ENCODE data around the gene TRERF1. TPM values are rescaled to one million over a fixed set of nuclear protein-coding genes. Genes with fewer than 3 reads are reported as not detected.

The TRERF1 gene
- total and polyA plus RNA-seq, 2 of the 4 experiments (the other 2 are of a cell fraction), result 6.3 to 9.9 TPM

- Histone ChIP-seq H4K8ac (ENCODE audit: low read depth in 2 of 2, low read length in 2 of 2) (0 out of 4 replicates have a peak overlapping the region, but pooled peaks of 1 of the 2 experiments have one; percentile 16), H2AK5ac (ENCODE audit: low read depth, low read length) (no peak overlapping the region), H3K56ac (ENCODE audit: extremely low read depth, insufficient read depth, low read length) (no peak overlapping the region), H2AK9ac (replicated peaks; ENCODE audit: low read depth, low read length, poor library complexity) (no peak overlapping the region), H3K9ac (ENCODE audit: low read depth, low read length) (no peak overlapping the region), H2BK20ac (ENCODE audit: low read depth, low read length) (no peak overlapping the region), H4K20me1 (ENCODE audit: insufficient read depth, low read length) (no peaks in the 10 kb centered on the region), H3K9me3 (ENCODE audit: control insufficient read depth, insufficient read depth, low read length) (no peaks in the 10 kb centered on the region), H2BK120ac (ENCODE audit: low read depth, low read length) (no peak overlapping the region), H3K27ac (ENCODE audit: insufficient read depth, low read length) (no peak overlapping the region), H4K5ac (ENCODE audit: low read depth, low read length) (no peak overlapping the region), H2BK15ac (ENCODE audit: low read depth, low read length) (no peak overlapping the region), H3K79me1 (ENCODE audit: low read depth in 1 of 2, low read length in 2 of 2) (no peaks in the 10 kb centered on the region), H2BK5ac (ENCODE audit: low read depth, low read length, poor library complexity, severe bottlenecking) (no peak overlapping the region), H3K4ac (ENCODE audit: low read depth, low read length) (no peak overlapping the region), H3K4me1 (ENCODE audit: control insufficient read depth, insufficient read depth, low read length) (no peaks in the 10 kb centered on the region), H3K14ac (replicated peaks; ENCODE audit: low read depth, low read length) (no peak overlapping the region), H4K91ac (ENCODE audit: insufficient read depth, low read depth, low read length) (no peak overlapping the region), H3K23ac (ENCODE audit: low read depth, low read length) (no peak overlapping the region; the same call in 1 of the 2 replicates), H3K9me1 (ENCODE audit: insufficient read depth, low read length) (no peaks in the 10 kb centered on the region), H3K4me3 (ENCODE audit: insufficient read depth, low read depth, low read length) (no peak overlapping the region), H3K27me3 (ENCODE audit: control insufficient read depth, insufficient read depth, low read length) (no peaks in the 10 kb centered on the region), H2AFZ (replicated peaks; ENCODE audit: low read length, poor library complexity) (peak overlapping the region; percentile 90), H3K4me2 (ENCODE audit: low read depth, low read length) (no peak overlapping the region), H3K18ac (ENCODE audit: low read depth, low read length) (no peak overlapping the region), H3K36me3 (ENCODE audit: control insufficient read depth, insufficient read depth, low read length) (no peaks in the 10 kb centered on the region)
- ATAC-seq (ENCODE audit: low read depth) (peak; percentile 57; the same call in 1 of the 2 replicates), DNase-seq (no peak)
- in situ Hi-C loops (cut with MboI; ENCODE audit: low sequenced_read_pairs) (no loop called here), dilution Hi-C loops (cut with HindIII; ENCODE audit: low sequenced_read_pairs, unreplicated experiment) (no loop called here), intact Hi-C loops (cut with micrococcal nuclease) (no loop called here)
- WGBS, 2 experiments (ENCODE audit: extremely low coverage in 2 of 2, insufficient read length in 1 of 2), result 25% methylated on average over 9 of the region's 27 CpGs; no CpG with 5 or more reads in 1 of the 2 experiments
- ChIA-PET CTCF (no interaction called here), POLR2A (ENCODE audit: unreplicated experiment) (no interaction called here)
- no TSS peak for BruUV-seq (replicated peaks)
- TF ChIP-seq ELK1 (IDR thresholded peaks at IDR 0.05; ENCODE audit: borderline replicate concordance, low read depth, low read length), result no peak
- no peak for TF ChIP-seq MXI1 (IDR thresholded peaks at IDR 0.05; ENCODE audit: borderline replicate concordance, low read depth, low read length)
- TF ChIP-seq RCOR1 (IDR thresholded peaks at IDR 0.05; ENCODE audit: insufficient replicate concordance, low read length), result no peak
- no peak for TF ChIP-seq CTCF (conservative IDR thresholded peaks at IDR 0.05; ENCODE audit: low read depth, low read length)
- no peak for TF ChIP-seq RAD21 (IDR thresholded peaks at IDR 0.05; ENCODE audit: low read length)
- TF ChIP-seq NFE2L2 (IDR thresholded peaks at IDR 0.05; ENCODE audit: low read depth, low read length), result no peak
- no peak for TF ChIP-seq BHLHE40 (IDR thresholded peaks at IDR 0.05; ENCODE audit: low read depth, low read length)
- no peak for TF ChIP-seq USF2 (IDR thresholded peaks at IDR 0.05; ENCODE audit: low read depth, low read length)
- TF ChIP-seq SMC3 (IDR thresholded peaks at IDR 0.05; ENCODE audit: low read depth, low read length), result no peak
- TF ChIP-seq CEBPB (IDR thresholded peaks at IDR 0.05; ENCODE audit: low read depth, low read length), result no peak
- TF ChIP-seq MAZ (IDR thresholded peaks at IDR 0.05; ENCODE audit: borderline replicate concordance, low read depth, low read length), result no peak
- TF ChIP-seq CHD1 (IDR thresholded peaks at IDR 0.05; ENCODE audit: low read depth, low read length), result no peak
- no peak for TF ChIP-seq MAFK (IDR thresholded peaks at IDR 0.05; ENCODE audit: low read depth, low read length)
Measured at GRCh38 chr6:42177514-42178364, 274.0 kb downstream of the TRERF1 start.

Data from IMR-90 (cell line).